H9 (cell line): Measurements from ENCODE around the gene CRYM. TPM values are rescaled to one million over a fixed set of nuclear protein-coding genes. Genes with fewer than 3 reads are reported as not detected.

Experiments used
- DNase-seq: peaks from one replicate; pipeline ENCODE4 v3.0.0-alpha.2; 2017
- H2AFZ ChIP-seq: one replicate; pipeline ENCODE4 v1.6.1; 2013; ENCODE audit warnings: mild to moderate bottlenecking, low read length, control low read depth, moderate library complexity
- H2AK5ac ChIP-seq: 2 replicates; pipeline ENCODE4 v1.6.1; 2013; ENCODE audit warnings: low read length, control low read depth, mixed read lengths; ENCODE audit not compliant: insufficient read length
- H2BK120ac ChIP-seq: one replicate; pipeline ENCODE4 v1.6.1; 2013; ENCODE audit warnings: low read depth, mild to moderate bottlenecking, low read length, control low read depth, inconsistent platforms; ENCODE audit not compliant: poor library complexity, severe bottlenecking
- H2BK12ac ChIP-seq: 2 replicates; pipeline ENCODE4 v1.6.1; 2013; ENCODE audit warnings: low read length, control low read depth, mixed read lengths, low read depth; ENCODE audit not compliant: insufficient read length
- H2BK15ac ChIP-seq: 2 replicates; pipeline ENCODE4 v1.6.1; 2013; ENCODE audit warnings: low read depth, low read length, control low read depth
- H2BK20ac ChIP-seq: one replicate; pipeline ENCODE4 v1.6.1; 2013; ENCODE audit warnings: low read depth, mild to moderate bottlenecking, low read length, control low read depth, inconsistent platforms; ENCODE audit not compliant: poor library complexity, severe bottlenecking
- H2BK5ac ChIP-seq: 2 replicates; pipeline ENCODE4 v1.6.1; 2013; ENCODE audit warnings: low read length, control low read depth, mixed read lengths; ENCODE audit not compliant: insufficient read length
- H3K14ac ChIP-seq: 2 replicates; pipeline ENCODE4 v1.6.1; 2013; ENCODE audit warnings: low read length, control low read depth; ENCODE audit not compliant: insufficient read depth
- H3K18ac ChIP-seq: 2 replicates; pipeline ENCODE4 v1.6.1; 2013; ENCODE audit warnings: low read depth, mild to moderate bottlenecking, mixed read lengths, low read length, control low read depth; ENCODE audit not compliant: insufficient read length
- H3K23ac ChIP-seq: 2 replicates; pipeline ENCODE4 v1.6.1; 2013; ENCODE audit warnings: low read length, control low read depth, mixed read lengths, low read depth; ENCODE audit not compliant: insufficient read length
- H3K23me2 ChIP-seq: 2 replicates; pipeline ENCODE4 v1.6.1; 2013; ENCODE audit warnings: low read depth, mild to moderate bottlenecking, mixed read lengths, low read length, control low read depth; ENCODE audit not compliant: insufficient read length, poor library complexity, severe bottlenecking
- H3K27ac ChIP-seq: 2 replicates; pipeline ENCODE4 v1.5.1; 2013; ENCODE audit warnings: low read length, control low read depth, mixed read lengths, low read depth; ENCODE audit not compliant: insufficient read length
- H3K27me3 ChIP-seq: 2 replicates; pipeline ENCODE4 v1.6.1; 2013; ENCODE audit warnings: low read length, control low read depth, inconsistent platforms; ENCODE audit not compliant: insufficient read depth
- H3K4ac ChIP-seq: 2 replicates; pipeline ENCODE4 v1.6.1; 2013; ENCODE audit warnings: low read depth, mild to moderate bottlenecking, control low read depth, inconsistent platforms, low read length, moderate library complexity
- H3K4me1 ChIP-seq: 2 replicates; pipeline ENCODE4 v1.6.1; 2013; ENCODE audit warnings: low read length, control low read depth, inconsistent platforms; ENCODE audit not compliant: insufficient read depth
- H3K4me2 ChIP-seq: 2 replicates; pipeline ENCODE4 v1.6.1; 2013; ENCODE audit warnings: low read length, control low read depth, mixed read lengths; ENCODE audit not compliant: insufficient read length, insufficient read depth
- H3K56ac ChIP-seq: 2 replicates; pipeline ENCODE4 v1.6.1; 2013; ENCODE audit warnings: low read depth, mild to moderate bottlenecking, mixed read lengths, low read length, control low read depth; ENCODE audit not compliant: insufficient read length
- H3K79me1 ChIP-seq: 2 replicates; pipeline ENCODE4 v1.6.1; 2013; ENCODE audit warnings: low read depth, mild to moderate bottlenecking, moderate library complexity, low read length, control low read depth, inconsistent platforms; ENCODE audit not compliant: insufficient read depth, poor library complexity, severe bottlenecking
- H3K79me2 ChIP-seq: 2 replicates; pipeline ENCODE4 v1.6.1; 2013; ENCODE audit warnings: low read length, control low read depth, inconsistent platforms; ENCODE audit not compliant: insufficient read depth
- H3K9ac ChIP-seq: 2 replicates; pipeline ENCODE4 v1.6.1; 2013; ENCODE audit warnings: low read length, control low read depth, mixed read lengths; ENCODE audit not compliant: insufficient read length; ENCODE audit errors: extremely low read depth
- H3K9me3 ChIP-seq: one replicate; pipeline ENCODE4 v1.6.1; 2013; ENCODE audit warnings: low read depth, low read length, inconsistent platforms; ENCODE audit not compliant: control insufficient read depth
- H3T11ph ChIP-seq: one replicate; pipeline ENCODE4 v1.6.1; 2013; ENCODE audit warnings: mild to moderate bottlenecking, low read length, control low read depth, inconsistent platforms
- H4K20me1 ChIP-seq: one replicate; pipeline ENCODE4 v1.6.1; 2013; ENCODE audit not compliant: control insufficient read depth, insufficient read length, insufficient read depth
- H4K5ac ChIP-seq: 2 replicates; pipeline ENCODE4 v1.6.1; 2013; ENCODE audit warnings: low read depth, mild to moderate bottlenecking, mixed read lengths, low read length, control low read depth; ENCODE audit not compliant: insufficient read length
- H4K8ac ChIP-seq: replicated peaks from 2 replicates; pipeline ENCODE4 v1.6.1; 2013; ENCODE audit warnings: low read length, control low read depth, mixed read lengths, low read depth; ENCODE audit not compliant: insufficient read length
- H4K91ac ChIP-seq: 2 replicates; pipeline ENCODE4 v1.6.1; 2013; ENCODE audit warnings: low read depth, mild to moderate bottlenecking, moderate library complexity, mixed read lengths, low read length, control low read depth; ENCODE audit not compliant: insufficient read length
- H3K27ac Mint-ChIP-seq, 3 experiments: 2 replicates in 2 of 3; 3 replicates in 1 of 3; pipeline ENCODE4 v1.8.0; 2020 to 2021; ENCODE audit warnings: mixed read lengths in 3 of 3, mild to moderate bottlenecking in 1 of 3, moderate library complexity in 1 of 3
- H3K27me3 Mint-ChIP-seq: 2 replicates; pipeline ENCODE4 v1.8.0; 2021; ENCODE audit warnings: low read depth, mild to moderate bottlenecking, moderate library complexity, mixed read lengths
- H3K36me3 Mint-ChIP-seq, 3 experiments: 2 replicates in 2 of 3; 3 replicates in 1 of 3; pipeline ENCODE4 v1.8.0; 2020 to 2021; ENCODE audit warnings: low read depth in 3 of 3, mixed read lengths in 3 of 3; ENCODE audit not compliant: insufficient read depth in 1 of 3
- H3K4me1 Mint-ChIP-seq, 2 experiments: 2 replicates each; pipeline ENCODE4 v1.8.0; 2020; ENCODE audit warnings: mixed read lengths in 2 of 2
- H3K4me3 Mint-ChIP-seq, 2 experiments: 2 replicates in 1 of 2; 3 replicates in 1 of 2; pipeline ENCODE4 v1.8.0; 2020 to 2021; ENCODE audit warnings: mild to moderate bottlenecking in 2 of 2, mixed read lengths in 2 of 2, moderate library complexity in 1 of 2
- H3K9me3 Mint-ChIP-seq, 2 experiments: 2 replicates in 1 of 2; 3 replicates in 1 of 2; pipeline ENCODE4 v1.8.0; 2020; ENCODE audit warnings: mild to moderate bottlenecking in 2 of 2, mixed read lengths in 2 of 2, moderate library complexity in 1 of 2
- CTCF ChIP-seq: fragments of 200-600 bp; sonication (generic); conservative IDR thresholded peaks from 3 replicates; pipeline ENCODE4 v1.8.0; 2021; ENCODE audit warnings: antibody characterized with exemption, mild to moderate bottlenecking
- WGBS: extraction: QIAGEN DNeasy Blood & Tissue Kit; methylation state at CpG from one replicate; pipeline ENCODE4 v1.1.7; 2013; ENCODE audit warnings: missing lambda C conversion rate, low lambda C conversion rate, mixed read lengths; ENCODE audit not compliant: insufficient read length; ENCODE audit errors: extremely low coverage; 5-methylcytosine and 5-hydroxymethylcytosine counted together
- total RNA-seq: library from RNA; stranded (reverse); gene quantifications from 2 replicates; pipeline ENCODE4 v1.2.1, GENCODE V29; 2021

The CRYM gene
- total RNA-seq, 1 experiment from 2014 or later: 17.8 TPM

GRCh38 chr16:21224800-21225199 is 53.3 kb downstream of the CRYM start:
- H3K14ac ChIP-seq: no peak overlapping the region
- no peak overlapping the region for H2BK20ac ChIP-seq
- H4K5ac ChIP-seq: no peak overlapping the region
- no peak overlapping the region for H2BK120ac ChIP-seq
- H3K4me1 ChIP-seq: peaks cover 10% of the 10 kb centered on the region
- no peaks in the 10 kb centered on the region for H4K20me1 ChIP-seq
- H3K23me2 ChIP-seq: no peaks in the 10 kb centered on the region
- no peak overlapping the region for H3K23ac ChIP-seq
- peaks cover 40 to 47% of the 10 kb centered on the region in 2 experiments for H3K4me1 Mint-ChIP-seq
- H3K36me3 Mint-ChIP-seq: peaks cover 3 to 5% (median 5%) of the 10 kb centered on the region in 3 experiments; a peak in 5 of 7 replicates
- H3K4me2 ChIP-seq: no peak overlapping the region
- no peak overlapping the region for H2AK5ac ChIP-seq
- H2BK12ac ChIP-seq: no peak overlapping the region
- H3K79me1 ChIP-seq: no peaks in the 10 kb centered on the region
- no peaks in the 10 kb centered on the region for H3K9me3 ChIP-seq
- TF ChIP-seq CTCF: no peak
- no peak for DNase-seq
- H3K4ac ChIP-seq: no peak overlapping the region
- H3K27me3 Mint-ChIP-seq: peaks cover 15% of the 10 kb centered on the region
- no peak overlapping the region for H2BK15ac ChIP-seq
- no peak overlapping the region for H3K4me3 Mint-ChIP-seq
- peaks cover 8 to 10% of the 10 kb centered on the region in 2 experiments for H3K9me3 Mint-ChIP-seq
- no peak overlapping the region for H3T11ph ChIP-seq
- no peaks in the 10 kb centered on the region for H3K79me2 ChIP-seq
- no peak overlapping the region for H4K8ac ChIP-seq
- no peak overlapping the region for H3K9ac ChIP-seq
- H3K27me3 ChIP-seq: no peaks in the 10 kb centered on the region; the same call in 1 of the 2 replicates
- no peak overlapping the region for H3K27ac ChIP-seq
- no peak overlapping the region for H4K91ac ChIP-seq
- WGBS: no CpG with 5 or more reads among the region's 2 CpGs
- no peak overlapping the region for H2BK5ac ChIP-seq
- no peak overlapping the region for H3K27ac Mint-ChIP-seq
- no peak overlapping the region for H3K18ac ChIP-seq
- no peak overlapping the region for H2AFZ ChIP-seq
- H3K56ac ChIP-seq: no peak overlapping the region
